GM18520 (cell line): Measurements from ENCODE around the gene TMPRSS3.

ENCODE experiments used
- ATAC-seq: cut with Tn5 transposase; IDR thresholded peaks from one replicate; pipeline ENCODE4 v1.9.1; 2021; ENCODE audit not compliant: unreplicated experiment

TMPRSS3 gene

DNA sequence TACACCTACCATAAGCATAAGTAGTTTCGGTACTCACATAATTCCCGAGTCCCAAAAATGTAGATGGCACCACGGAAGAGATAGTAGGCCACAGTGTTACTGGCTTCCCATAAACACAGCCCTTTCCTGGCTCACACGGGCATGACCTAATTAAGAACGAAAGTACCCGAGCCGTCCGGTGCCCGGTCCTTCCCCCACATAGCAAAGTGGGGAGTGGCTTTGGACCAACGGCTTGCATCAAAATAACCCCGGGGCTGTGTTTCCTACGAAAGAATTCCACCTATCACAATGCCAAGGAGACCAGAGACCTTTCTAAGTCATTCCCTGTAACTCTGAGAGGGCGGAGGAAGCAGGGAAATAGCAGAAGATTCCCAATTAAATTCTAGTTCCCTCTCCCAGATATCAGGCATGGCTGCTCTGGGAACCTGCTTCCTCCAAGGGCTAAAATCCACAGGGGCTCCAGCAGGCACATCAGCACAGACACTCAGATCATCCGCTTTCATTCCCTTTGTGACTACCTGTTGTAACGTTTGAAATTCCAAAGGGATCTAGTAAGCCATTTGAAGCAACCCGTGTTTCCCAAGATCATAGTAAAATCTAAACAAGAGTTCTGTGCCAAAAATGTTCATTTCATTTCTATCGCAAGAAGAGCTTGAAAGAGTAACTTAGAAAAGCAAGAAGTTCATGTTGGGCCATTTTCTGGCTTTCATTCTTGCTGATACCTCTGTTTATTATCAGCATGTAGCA, at the start of gene TMPRSS3:
TSS of gene TMPRSS3 (minus strand) at position 148 of the 747 bp plus-strand sequence. CDS start 635 bp downstream, outside the sequence.
- ATAC-seq: no peak

- ATAC-seq: no peak
Observed at GRCh38 chr21:42445311-42445710, 49.5 kb upstream of the TMPRSS3 start.

- ATAC-seq: no peak
Observed at GRCh38 chr21:42444745-42445059, 48.9 kb upstream of the TMPRSS3 start.

- no peak for ATAC-seq
Observed at GRCh38 chr21:42443876-42444744, 48.3 kb upstream of the TMPRSS3 start.

DNA sequence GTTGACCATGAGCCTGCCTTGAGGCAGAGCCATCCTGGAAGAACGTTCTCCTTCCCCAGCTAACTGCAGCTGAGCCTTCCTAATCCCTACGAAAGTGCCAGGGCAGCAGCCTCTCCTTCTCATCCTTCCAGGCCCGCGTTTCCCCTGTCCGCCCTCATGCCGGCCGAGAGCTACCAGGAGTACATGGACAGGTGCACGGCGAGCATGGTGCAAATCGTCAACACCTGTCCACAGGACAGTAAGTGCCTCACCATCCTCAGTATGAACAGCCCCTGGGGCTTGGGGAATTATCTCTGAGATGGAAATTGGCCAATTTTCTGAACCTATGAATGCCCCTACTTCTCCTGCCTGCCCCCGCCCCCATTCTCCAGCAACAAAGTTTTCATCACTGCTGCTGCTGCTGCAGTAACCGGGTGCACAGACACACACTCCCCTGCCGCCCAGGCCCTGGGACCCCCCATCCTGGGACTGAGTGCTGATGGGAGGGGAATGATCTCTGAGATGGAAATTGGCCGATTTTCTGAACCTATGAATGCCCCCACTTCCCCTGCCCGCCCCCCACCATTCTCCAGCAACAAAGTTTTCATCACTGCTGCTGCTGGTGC, 47.4 kb upstream of the TMPRSS3 start:
- no peak for ATAC-seq

DNA sequence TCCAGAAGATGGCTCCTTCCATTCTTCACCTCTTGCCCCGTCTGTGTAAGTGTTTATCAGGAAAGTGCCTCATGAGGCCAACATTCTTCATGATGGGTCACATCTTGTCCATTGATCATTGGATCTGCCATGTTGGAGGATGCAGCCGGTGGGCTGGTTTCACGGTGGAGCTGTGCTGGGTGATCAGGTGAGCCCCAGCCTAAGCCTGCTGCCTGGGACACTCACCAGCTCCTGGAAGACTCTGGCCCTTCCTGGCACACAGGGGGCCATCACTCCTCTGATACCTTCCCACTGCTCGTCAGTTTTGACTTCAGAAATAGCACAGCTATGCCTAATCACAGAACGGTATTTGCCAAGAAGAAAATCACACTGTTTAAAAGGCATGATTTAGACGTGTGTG, 46.1 kb upstream of the TMPRSS3 start:
- ATAC-seq: no peak

- peak; percentile 67 for ATAC-seq
Observed at GRCh38 chr21:42440187-42440792, 44.4 kb upstream of the TMPRSS3 start.

DNA sequence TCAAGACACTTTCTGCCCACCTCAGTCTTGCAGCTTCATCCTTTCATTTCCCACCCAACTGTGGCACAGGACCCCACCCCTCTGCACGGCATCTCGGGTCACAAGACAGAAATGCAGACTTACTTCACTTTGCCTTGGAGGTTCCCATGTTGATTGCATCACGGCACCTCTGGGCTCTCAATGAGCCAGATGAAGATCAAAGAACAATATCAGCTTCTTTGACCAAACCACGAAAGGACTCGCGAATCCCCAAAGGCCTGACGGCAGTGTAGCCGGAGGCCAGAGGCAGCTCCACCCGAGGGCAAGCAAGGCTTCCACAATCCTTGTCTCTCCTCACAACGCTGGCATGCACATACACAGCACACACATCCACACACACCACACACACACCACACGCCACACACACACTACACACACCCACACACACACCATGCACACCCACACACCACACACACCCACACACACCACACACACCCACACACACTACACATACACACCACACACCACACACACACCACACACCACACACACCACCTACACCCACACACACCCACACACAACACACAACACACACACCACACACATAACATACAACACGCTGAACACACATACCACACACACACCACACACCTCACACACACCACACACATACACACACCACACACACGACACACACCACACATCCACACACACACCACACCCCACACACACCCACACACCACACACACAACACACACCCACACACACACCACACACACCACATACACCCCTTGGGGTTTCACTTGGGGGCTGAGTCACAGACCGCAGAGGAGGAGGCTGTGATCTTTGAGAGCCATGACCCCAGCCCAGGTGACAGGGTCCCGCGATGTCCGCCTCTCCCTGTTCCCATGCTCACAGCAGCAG, 43.7 kb upstream of the TMPRSS3 start:
- ATAC-seq: no peak

DNA sequence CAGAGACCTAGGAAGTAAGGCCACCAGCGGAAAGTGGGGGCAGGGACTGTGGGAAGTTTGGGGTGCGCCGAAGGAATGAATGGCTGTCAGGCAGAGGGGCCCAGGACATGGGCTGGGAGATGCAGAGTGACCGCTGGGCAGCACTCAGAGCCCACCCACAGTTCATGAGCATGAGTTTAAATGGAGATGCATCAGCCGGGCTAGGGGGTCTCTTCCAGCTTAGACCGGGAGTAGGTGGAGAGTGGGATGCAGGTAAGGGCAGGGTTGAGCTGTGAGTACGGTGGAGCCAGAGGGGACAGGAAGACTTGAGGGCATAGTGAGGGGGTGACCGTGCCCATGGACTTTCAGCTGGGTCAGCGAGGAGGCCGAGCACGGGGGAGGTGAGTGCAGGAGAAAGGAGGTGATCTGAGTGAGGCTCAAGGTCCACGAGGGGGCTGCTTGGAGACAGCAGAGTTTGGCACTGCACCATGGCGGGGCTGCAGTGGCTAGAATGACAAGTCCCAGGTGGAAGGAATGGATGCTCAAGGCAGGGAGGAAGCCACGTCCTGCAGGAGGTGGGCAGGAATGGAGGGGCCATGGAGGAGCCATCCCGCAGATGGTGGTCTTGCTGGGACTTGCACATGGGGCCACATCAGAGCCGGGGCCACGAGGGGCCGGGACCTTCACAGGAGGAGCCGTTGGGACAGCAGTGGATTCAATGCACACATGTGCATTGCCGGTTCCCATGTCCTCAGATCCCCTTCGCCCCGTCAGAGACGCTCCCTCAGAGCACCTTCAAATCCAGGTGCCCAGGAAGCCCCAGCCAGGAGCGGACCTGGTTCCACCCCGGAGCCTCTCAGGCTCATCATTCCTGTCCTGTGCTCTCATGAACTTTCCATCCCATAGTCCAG, 42.7 kb upstream of the TMPRSS3 start:
- ATAC-seq: no peak

- ATAC-seq: no peak
Observed at GRCh38 chr21:42437786-42438185, 41.9 kb upstream of the TMPRSS3 start.

GRCh38 chr21:42436914-42437313, 41.1 kb upstream of the TMPRSS3 start:
- ATAC-seq: no peak

DNA sequence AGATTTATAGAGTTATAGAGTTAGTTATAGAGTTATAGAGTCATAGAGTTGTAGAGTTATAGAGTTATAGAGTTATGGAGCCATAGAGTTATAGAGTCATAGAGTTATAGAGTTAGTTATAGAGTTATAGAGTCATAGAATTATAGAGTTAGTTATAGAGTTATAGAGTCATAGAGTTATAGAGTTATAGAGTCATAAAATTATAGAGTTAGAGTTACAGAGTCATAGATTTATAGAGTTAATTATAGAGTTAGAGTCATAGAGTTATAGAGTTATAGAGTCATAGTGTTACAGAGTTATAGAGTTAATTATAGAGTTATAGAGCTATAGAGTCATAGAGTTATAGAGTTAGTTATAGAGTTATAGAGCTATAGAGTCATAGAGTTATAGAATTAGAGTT, 40.0 kb upstream of the TMPRSS3 start:
- ATAC-seq: no peak

- no peak for ATAC-seq
Observed at GRCh38 chr21:42435401-42435800, 39.5 kb upstream of the TMPRSS3 start.

DNA sequence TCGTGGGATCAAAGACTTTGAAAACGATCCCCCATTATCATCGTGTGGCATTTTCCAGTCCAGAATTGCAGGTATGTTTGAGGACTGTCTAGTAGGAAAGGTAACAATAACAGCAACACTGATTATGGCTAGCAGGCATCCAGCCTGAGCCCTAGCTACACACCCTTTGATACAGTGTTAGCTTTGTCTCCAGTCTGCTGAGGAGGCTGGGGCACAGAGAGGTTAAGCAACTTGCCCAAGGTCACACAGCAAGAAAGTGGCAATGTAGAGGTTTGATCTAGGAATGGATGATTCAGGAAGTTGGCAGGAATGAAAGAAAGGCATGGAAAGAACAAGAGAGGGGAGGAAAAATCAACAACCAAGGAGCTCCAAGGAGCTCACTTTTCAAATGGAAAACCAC, 39.0 kb upstream of the TMPRSS3 start:
- no peak for ATAC-seq

- ATAC-seq: no peak
Observed at GRCh38 chr21:42433946-42434551, 38.2 kb upstream of the TMPRSS3 start.

GRCh38 chr21:42432695-42433094, 36.8 kb upstream of the TMPRSS3 start:
- ATAC-seq: no peak

DNA sequence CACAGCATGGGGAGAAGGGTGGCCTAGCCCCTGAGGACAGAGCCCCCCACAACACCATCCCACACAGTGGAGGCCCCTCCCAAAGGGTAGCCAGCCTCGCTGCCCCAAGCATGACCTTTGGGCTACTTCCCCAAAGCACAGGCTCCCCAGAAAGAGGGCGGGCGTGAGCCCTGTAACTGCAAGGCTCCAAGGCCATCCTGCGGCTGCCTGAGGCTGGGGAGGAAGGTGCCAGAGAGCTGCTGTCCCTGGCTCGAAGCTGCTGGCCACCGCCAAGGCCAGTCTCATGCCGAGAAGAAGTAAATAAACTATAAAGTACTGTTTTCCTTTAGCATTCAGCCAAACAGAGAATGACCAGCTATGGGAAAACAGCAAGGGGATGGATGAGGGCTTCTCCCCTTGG, 35.3 kb upstream of the TMPRSS3 start:
- ATAC-seq: no peak

DNA sequence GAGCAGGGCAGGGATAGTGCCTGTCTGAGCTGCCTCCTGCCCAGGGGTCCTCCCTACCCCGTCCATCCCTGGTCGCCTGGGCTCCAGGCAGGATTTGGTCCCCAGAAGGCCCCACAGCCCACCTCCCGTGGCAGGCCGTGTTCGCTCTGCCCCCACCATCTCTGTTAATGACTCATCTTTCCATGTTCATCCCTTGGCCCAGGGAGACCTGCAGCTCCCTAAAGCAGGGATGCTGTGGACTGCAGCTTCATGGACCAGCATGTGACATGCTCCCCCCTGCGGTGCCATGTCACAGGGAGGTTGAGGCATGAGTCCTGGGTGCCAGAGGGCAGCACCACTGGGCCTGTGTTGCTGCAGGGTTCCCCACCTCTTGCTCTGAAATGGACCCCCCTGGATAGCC, 34.7 kb upstream of the TMPRSS3 start:
- no peak for ATAC-seq

DNA sequence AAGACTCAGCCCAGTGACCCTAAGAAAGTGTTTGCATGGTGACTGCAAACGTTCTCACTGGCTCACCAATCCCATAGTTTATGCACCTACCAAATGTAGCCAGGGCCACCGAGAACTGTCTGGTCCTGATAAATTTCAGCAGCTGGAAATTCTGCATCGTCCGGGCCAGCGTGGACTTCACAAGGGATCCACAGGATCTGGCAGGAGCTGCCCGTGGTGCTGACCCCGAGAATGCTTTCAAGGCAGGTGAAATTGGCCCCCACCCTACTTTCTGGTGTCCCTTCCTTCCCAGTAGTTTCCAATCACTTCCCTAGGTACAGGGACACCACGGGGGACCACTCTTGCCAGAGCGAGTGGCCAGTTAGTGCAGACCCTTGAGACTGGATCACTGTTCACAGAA, 34.0 kb upstream of the TMPRSS3 start:
- no peak for ATAC-seq
